22Rv1 (cell line): ENCODE measurements around the gene FRMD1.

Experiments used
- ZFX ChIP-seq: fragments of 450-650 bp; IDR thresholded peaks from 2 replicates; pipeline ENCODE4 v1.6.1; 2017; ENCODE audit warnings: antibody characterized with exemption, borderline replicate concordance
- TF ChIP-seq, protein P1 (sequence below): fragments of 450-650 bp; IDR thresholded peaks from 2 replicates; pipeline ENCODE4 v1.5.1; 2017; ENCODE audit warnings: mild to moderate bottlenecking

DNA sequence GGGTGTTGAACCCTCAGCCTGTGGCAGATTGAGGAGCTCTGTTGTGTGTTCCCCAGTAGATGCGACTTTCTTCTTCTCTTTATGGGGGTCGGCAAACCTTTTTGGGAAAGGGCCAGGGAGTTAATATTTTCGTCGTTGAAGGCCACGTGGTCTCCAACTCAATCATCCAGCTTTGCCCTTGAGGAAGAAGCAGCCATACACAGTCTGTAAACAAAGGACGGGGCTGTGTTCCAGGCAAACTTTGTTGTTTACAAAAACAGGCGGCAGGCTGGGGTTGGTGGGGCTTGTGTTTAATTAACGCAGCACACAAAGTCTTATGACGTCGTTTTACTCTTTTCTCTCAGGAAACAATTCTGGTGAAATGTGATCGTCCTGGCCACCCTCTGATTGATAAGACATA is 61.4 kb downstream of the FRMD1 start:
- TF ChIP-seq, protein P1, sequence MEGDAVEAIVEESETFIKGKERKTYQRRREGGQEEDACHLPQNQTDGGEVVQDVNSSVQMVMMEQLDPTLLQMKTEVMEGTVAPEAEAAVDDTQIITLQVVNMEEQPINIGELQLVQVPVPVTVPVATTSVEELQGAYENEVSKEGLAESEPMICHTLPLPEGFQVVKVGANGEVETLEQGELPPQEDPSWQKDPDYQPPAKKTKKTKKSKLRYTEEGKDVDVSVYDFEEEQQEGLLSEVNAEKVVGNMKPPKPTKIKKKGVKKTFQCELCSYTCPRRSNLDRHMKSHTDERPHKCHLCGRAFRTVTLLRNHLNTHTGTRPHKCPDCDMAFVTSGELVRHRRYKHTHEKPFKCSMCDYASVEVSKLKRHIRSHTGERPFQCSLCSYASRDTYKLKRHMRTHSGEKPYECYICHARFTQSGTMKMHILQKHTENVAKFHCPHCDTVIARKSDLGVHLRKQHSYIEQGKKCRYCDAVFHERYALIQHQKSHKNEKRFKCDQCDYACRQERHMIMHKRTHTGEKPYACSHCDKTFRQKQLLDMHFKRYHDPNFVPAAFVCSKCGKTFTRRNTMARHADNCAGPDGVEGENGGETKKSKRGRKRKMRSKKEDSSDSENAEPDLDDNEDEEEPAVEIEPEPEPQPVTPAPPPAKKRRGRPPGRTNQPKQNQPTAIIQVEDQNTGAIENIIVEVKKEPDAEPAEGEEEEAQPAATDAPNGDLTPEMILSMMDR, result no peak
- no peak for TF ChIP-seq ZFX
